GM18867 (cell line): ENCODE results near the gene UGT2B28.
"Not testable (repeated sequence)": the region's sequence is repeated elsewhere in the genome, so short reads cannot be mapped to it uniquely, and the experiment has no call there.

Experiments
- ATAC-seq: cut with Tn5 transposase; IDR thresholded peaks from one replicate; pipeline ENCODE4 v1.9.1; 2021; ENCODE audit warnings: mild to moderate bottlenecking, moderate library complexity; ENCODE audit not compliant: unreplicated experiment

UGT2B28 gene

GRCh38 chr4:69343114-69343513, 62.8 kb downstream of the UGT2B28 start:
- not testable (repeated sequence) for ATAC-seq

- ATAC-seq = not testable (repeated sequence)
Observed at GRCh38 chr4:69343558-69344420, 63.5 kb downstream of the UGT2B28 start.
